Thyroid gland (tissue), 4 donors: ENCODE data around the gene RBM5. TPM values are rescaled to one million over a fixed set of nuclear protein-coding genes. Genes with fewer than 3 reads are reported as not detected.
A peak's percentile ranks its signal among the peaks of the same experiment; 100 is the strongest.

Experiments
- DNase-seq, 2 donors: peaks; one replicate each; pipeline ENCODE4 v3.0.0-alpha.2; 2019
- H3K27ac ChIP-seq, 3 donors: fragments of 200-600 bp; sonication (generic); 1 replicate in 2 of 3; 2 replicates in 1 of 3; pipeline ENCODE4 v1.5.1; 2016 to 2019; ENCODE audit warnings: mild to moderate bottlenecking in 1 of 3, moderate library complexity in 1 of 3
- H3K27me3 ChIP-seq: fragments of 200-600 bp; sonication (generic); one replicate; pipeline ENCODE4 v1.5.1; 2019
- H3K36me3 ChIP-seq, 2 donors: fragments of 200-600 bp; sonication (generic); one replicate each; pipeline ENCODE4 v1.5.1; 2016 to 2019
- H3K4me1 ChIP-seq, 2 donors: fragments of 200-600 bp; sonication (generic); one replicate each; pipeline ENCODE4 v1.5.1; 2017 to 2019
- H3K4me3 ChIP-seq, 3 donors: fragments of 200-600 bp; sonication (generic); replicated peaks in 1 of 3; 1 replicate in 2 of 3; 2 replicates in 1 of 3; pipeline ENCODE4 v1.5.1; 2016; ENCODE audit warnings: mild to moderate bottlenecking in 1 of 3
- H3K9me3 ChIP-seq: fragments of 200-600 bp; sonication (generic); one replicate; pipeline ENCODE4 v1.5.1; 2017
- CTCF ChIP-seq, 6 experiments: fragments of 200-600 bp in 3 of 6; fragments of 450-650 bp in 3 of 6; sonication (generic) in 3 of 6; IDR thresholded peaks; one replicate each; pipeline ENCODE4 v1.5.1; 2016 to 2019; ENCODE audit warnings: antibody characterized with exemption in 6 of 6, mild to moderate bottlenecking in 2 of 6, inconsistent platforms in 1 of 6, moderate library complexity in 1 of 6
- POLR2A ChIP-seq, 2 donors: fragments of 450-650 bp; IDR thresholded peaks; one replicate each; pipeline ENCODE4 v1.6.1; 2017; ENCODE audit warnings: antibody characterized with exemption in 2 of 2, mild to moderate bottlenecking in 2 of 2, moderate library complexity in 1 of 2
- WGBS, 2 donors: methylation state at CpG; one replicate each; pipeline ENCODE4 v1.1.5; 2017; 5-methylcytosine and 5-hydroxymethylcytosine counted together
- intact Hi-C: fragments of 100-400 bp; cut with DNase I; formaldehyde crosslinking; loops from one replicate; pipeline ENCODE4 v1.15.1; 2023
- total RNA-seq, 4 donors: library from RNA; depleted of rRNA; stranded (reverse); fragments of >200 nt; gene quantifications; one replicate each; pipeline ENCODE4 v1.2.3, GENCODE V29; 2016

The RBM5 gene
- total RNA-seq, 4 donors from 2014 or later = 230 to 337 (median 268) TPM

GRCh38 chr3:50162034-50162883, 73.5 kb downstream of the RBM5 start:
- Histone ChIP-seq H3K9me3 (no peaks in the 10 kb centered on the region), H3K36me3 (no peaks in the 10 kb centered on the region), H3K4me3 (no peak overlapping the region), H3K27me3 (no peaks in the 10 kb centered on the region), H3K27ac (peak overlapping the region; percentile 90 to 93 (median 92)), H3K4me1 (peaks cover 79 to 100% of the 10 kb centered on the region in 2 donors)
- 30 to 62% methylated on average over 3 to 4 of the region's 5 CpGs for WGBS, 2 donors
- DNase-seq = peak; percentile 80 to 87
- intact Hi-C loops = no loop called here
- TF ChIP-seq POLR2A (IDR thresholded peaks at IDR 0.05) (peak in 1 of 2 donors; percentile 31), CTCF (IDR thresholded peaks at IDR 0.05) (no peak)

- TF ChIP-seq POLR2A (IDR thresholded peaks at IDR 0.05) = no peak
- TF ChIP-seq CTCF (IDR thresholded peaks at IDR 0.05) = no peak
- intact Hi-C loops = no loop called here
- H3K36me3 ChIP-seq = no peaks in the 10 kb centered on the region
- H3K27me3 ChIP-seq = no peaks in the 10 kb centered on the region
- no peaks in the 10 kb centered on the region for H3K9me3 ChIP-seq
- H3K4me1 ChIP-seq = peaks cover 85 to 100% of the 10 kb centered on the region in 2 donors
- peak; percentile 92 to 94 for DNase-seq
- H3K4me3 ChIP-seq = no peak overlapping the region
- 28 to 33% methylated on average over 6 to 8 of the region's 8 CpGs for WGBS, 2 donors
- H3K27ac ChIP-seq = peak overlapping the region; percentile 90 to 93 (median 92)
These were observed 75.1 kb downstream of the RBM5 start for GRCh38 chr3:50163572-50164455.

GRCh38 chr3:50164481-50164880, 75.8 kb downstream of the RBM5 start:
- no peak for TF ChIP-seq POLR2A (IDR thresholded peaks at IDR 0.05)
- TF ChIP-seq CTCF (IDR thresholded peaks at IDR 0.05) = no peak
- 50 to 78% methylated on average over 1 of the region's 1 CpG for WGBS, 2 donors
- Histone ChIP-seq H3K4me3 (no peak overlapping the region), H3K36me3 (no peaks in the 10 kb centered on the region), H3K27me3 (no peaks in the 10 kb centered on the region), H3K4me1 (peaks cover 90 to 100% of the 10 kb centered on the region in 2 donors), H3K9me3 (no peaks in the 10 kb centered on the region), H3K27ac (peak overlapping the region; percentile 90 to 93 (median 92))
- DNase-seq = no peak
- intact Hi-C loops = no loop called here

- Histone ChIP-seq H3K9me3 (no peaks in the 10 kb centered on the region), H3K27ac (peak overlapping the region; percentile 90 to 93 (median 92)), H3K36me3 (no peaks in the 10 kb centered on the region), H3K4me3 (no peak overlapping the region), H3K4me1 (peaks cover 92 to 100% of the 10 kb centered on the region in 2 donors), H3K27me3 (no peaks in the 10 kb centered on the region)
- DNase-seq = peak; percentile 85 to 87
- intact Hi-C loops = no loop called here
- 8 to 14% methylated on average over 6 of the region's 7 CpGs for WGBS, 2 donors
- TF ChIP-seq CTCF (IDR thresholded peaks at IDR 0.05) (no peak), POLR2A (IDR thresholded peaks at IDR 0.05) (peak in 1 of 2 donors; percentile 12)
These were observed 76.5 kb downstream of the RBM5 start for GRCh38 chr3:50164984-50165909.
